SK-N-SH treated with all-trans-retinoic acid at 6 μM for 48 hours (cell line): ENCODE measurements around the gene ABHD11.

ENCODE experiments used
- ATAC-seq: fragments of 200-7000 bp; cut with Tn5 transposase; 3 replicates; pipeline ENCODE4 v1.9.1; 2020; ENCODE audit warnings: mild to moderate bottlenecking, moderate library complexity
- ARNTL ChIP-seq: fragments of 450-650 bp; formaldehyde crosslinking; IDR thresholded peaks from 2 replicates; pipeline ENCODE4 v1.5.0; 2020; ENCODE audit warnings: low read depth, mild to moderate bottlenecking, moderate library complexity, borderline replicate concordance
- BACH2 ChIP-seq: fragments of 250-450 bp; sonication (Bioruptor Pico); IDR thresholded peaks from 2 replicates; pipeline ENCODE4 v1.9.0; 2021; ENCODE audit warnings: mild to moderate bottlenecking, borderline replicate concordance
- CSDC2 ChIP-seq: fragments of 250-450 bp; sonication (Bioruptor Pico); IDR thresholded peaks from 2 replicates; pipeline ENCODE4 v1.5.0; 2020; ENCODE audit warnings: mild to moderate bottlenecking, moderate library complexity
- CSRNP3 ChIP-seq: fragments of 250-450 bp; sonication (Bioruptor Pico); IDR thresholded peaks from 2 replicates; pipeline ENCODE4 v1.5.1; 2021; ENCODE audit warnings: mild to moderate bottlenecking, moderate library complexity
- ISL1 ChIP-seq: fragments of 250-450 bp; sonication (Bioruptor Pico); IDR thresholded peaks from 2 replicates; pipeline ENCODE4 v2.1.2; 2022; ENCODE audit warnings: mild to moderate bottlenecking, moderate library complexity
- OSR1 ChIP-seq: fragments of 250-450 bp; sonication (Bioruptor Pico); IDR thresholded peaks from 2 replicates; pipeline ENCODE4 v1.8.0; 2022; ENCODE audit warnings: moderate library complexity, mild to moderate bottlenecking, inconsistent platforms
- POU6F1 ChIP-seq: fragments of 250-450 bp; sonication (Bioruptor Pico); IDR thresholded peaks from 2 replicates; pipeline ENCODE4 v1.8.0; 2021; ENCODE audit warnings: low read depth, mild to moderate bottlenecking, moderate library complexity, borderline replicate concordance
- PPARA ChIP-seq: fragments of 250-450 bp; sonication (Bioruptor Pico); IDR thresholded peaks from 2 replicates; pipeline ENCODE4 v1.5.0; 2020; ENCODE audit warnings: mild to moderate bottlenecking, borderline replicate concordance
- RARB ChIP-seq: fragments of 250-450 bp; sonication (Bioruptor Pico); IDR thresholded peaks from 2 replicates; pipeline ENCODE4 v1.8.0; 2021; ENCODE audit warnings: mild to moderate bottlenecking, moderate library complexity
- SNAI2 ChIP-seq: fragments of 250-450 bp; sonication (Bioruptor Pico); IDR thresholded peaks from 2 replicates; pipeline ENCODE4 v1.5.0; 2020; ENCODE audit warnings: mild to moderate bottlenecking, moderate library complexity
- TSHZ2 ChIP-seq: fragments of 250-450 bp; sonication (Bioruptor Pico); IDR thresholded peaks from 2 replicates; pipeline ENCODE4 v1.5.0; 2020; ENCODE audit warnings: mild to moderate bottlenecking, moderate library complexity
- ZC3H10 ChIP-seq: fragments of 250-450 bp; sonication (Bioruptor Pico); IDR thresholded peaks from 2 replicates; pipeline ENCODE4 v1.5.1; 2021; ENCODE audit warnings: mild to moderate bottlenecking, moderate library complexity
- ZFP3 ChIP-seq: fragments of 250-450 bp; sonication (Bioruptor Pico); IDR thresholded peaks from 2 replicates; pipeline ENCODE4 v1.5.0; 2020; ENCODE audit warnings: mild to moderate bottlenecking, moderate library complexity
- ZFP30 ChIP-seq: fragments of 450-650 bp; formaldehyde crosslinking; IDR thresholded peaks from 2 replicates; pipeline ENCODE4 v1.5.0; 2022; ENCODE audit warnings: mild to moderate bottlenecking, moderate library complexity
- ZNF565 ChIP-seq: fragments of 450-650 bp; formaldehyde crosslinking; conservative IDR thresholded peaks from 2 replicates; pipeline ENCODE4 v1.5.0; 2020; ENCODE audit warnings: low read depth, mild to moderate bottlenecking, moderate library complexity
- ZNF70 ChIP-seq: fragments of 450-650 bp; formaldehyde crosslinking; IDR thresholded peaks from 2 replicates; pipeline ENCODE4 v1.5.0; 2020; ENCODE audit warnings: mild to moderate bottlenecking, moderate library complexity
- ZNF8 ChIP-seq: fragments of 450-650 bp; formaldehyde crosslinking; IDR thresholded peaks from 2 replicates; pipeline ENCODE4 v1.5.0; 2020; ENCODE audit warnings: mild to moderate bottlenecking, moderate library complexity

ABHD11 gene

GRCh38 chr7:73718905-73719805 is 19.4 kb downstream of the ABHD11 start, which contains the start of gene STX1A (continued):
- TF ChIP-seq TSHZ2 (CRISPR knock-in tag) (no peak), SNAI2 (no peak), ISL1 (CRISPR knock-in tag) (no peak), ZFP3 (CRISPR knock-in tag) (no peak), OSR1 (CRISPR knock-in tag) (no peak), PPARA (no peak), CSRNP3 (no peak)

DNA sequence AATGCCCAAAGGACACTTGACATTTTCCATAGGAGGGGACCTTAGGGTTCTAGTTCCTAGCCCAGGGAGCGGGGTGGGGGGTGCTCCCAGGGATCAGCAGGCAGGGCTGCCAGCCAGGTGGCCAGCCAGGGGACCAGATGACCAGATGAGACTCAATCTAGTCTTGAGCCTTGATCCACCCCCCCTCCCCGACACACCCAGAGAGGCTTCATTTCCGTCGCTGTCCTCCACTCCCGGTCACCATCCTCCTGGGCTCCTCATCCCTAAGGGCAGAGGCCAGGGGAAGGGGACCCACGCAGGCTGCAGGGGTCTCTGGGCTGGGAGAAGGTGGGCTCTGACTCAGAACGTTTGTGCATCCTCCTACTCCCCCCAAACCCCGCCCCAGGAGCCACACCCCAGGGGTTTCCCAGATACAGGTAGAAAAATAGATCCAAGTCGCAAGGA is 20.1 kb downstream of the ABHD11 start:
- peak; percentile 48; the same call in 1 of the 2 replicates for TF ChIP-seq ZNF70 (CRISPR knock-in tag)
- TF ChIP-seq ZNF565 (CRISPR knock-in tag), result no peak
- peak; percentile 3; the same call in 2 of the 3 replicates for ATAC-seq

DNA sequence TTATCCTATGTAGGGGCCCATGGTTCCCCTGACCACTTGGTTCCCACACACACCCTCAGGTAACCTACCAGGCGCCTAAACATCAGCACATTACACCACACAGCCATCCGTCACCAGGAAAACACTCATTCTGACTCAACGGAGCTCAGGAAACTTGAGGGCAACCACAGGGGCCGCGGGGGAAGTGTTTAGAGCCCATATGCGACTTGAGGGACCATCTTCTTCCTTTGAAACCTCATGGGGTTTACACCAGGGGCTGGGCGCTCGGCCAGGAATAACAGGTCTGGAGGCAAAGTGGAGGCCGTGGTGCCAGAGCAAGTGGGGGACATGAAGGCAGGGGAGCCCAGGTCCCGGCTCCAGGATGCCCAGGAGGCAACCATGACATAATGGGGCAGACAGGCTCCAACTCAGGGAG is 20.6 kb downstream of the ABHD11 start:
- peak; percentile 51 for ATAC-seq

GRCh38 chr7:73717025-73717807 is 21.4 kb downstream of the ABHD11 start:
- no peak for ATAC-seq
- TF ChIP-seq ZC3H10 (CRISPR knock-in tag) (no peak), ZFP30 (no peak), RARB (no peak), ZNF8 (no peak), TSHZ2 (CRISPR knock-in tag) (no peak), BACH2 (CRISPR knock-in tag) (no peak), POU6F1 (CRISPR knock-in tag) (no peak), CSDC2 (CRISPR knock-in tag) (no peak), SNAI2 (no peak)

More for the DNA sequence above, 20.6 kb downstream of the ABHD11 start:
- TF ChIP-seq ZNF70 (CRISPR knock-in tag), result no peak
- TF ChIP-seq ZNF8, result no peak
- no peak for TF ChIP-seq ZNF565 (CRISPR knock-in tag)
- no peak for TF ChIP-seq ARNTL (CRISPR knock-in tag)
- no peak for TF ChIP-seq TSHZ2 (CRISPR knock-in tag)
- no peak for TF ChIP-seq CSDC2 (CRISPR knock-in tag)
- no peak for TF ChIP-seq ZC3H10 (CRISPR knock-in tag)
